8988T (cell line): ENCODE measurements around the gene RNF167.

Experiments
- DNase-seq: peaks from one replicate; pipeline ENCODE4 v3.0.0; 2011

The RNF167 gene

DNA sequence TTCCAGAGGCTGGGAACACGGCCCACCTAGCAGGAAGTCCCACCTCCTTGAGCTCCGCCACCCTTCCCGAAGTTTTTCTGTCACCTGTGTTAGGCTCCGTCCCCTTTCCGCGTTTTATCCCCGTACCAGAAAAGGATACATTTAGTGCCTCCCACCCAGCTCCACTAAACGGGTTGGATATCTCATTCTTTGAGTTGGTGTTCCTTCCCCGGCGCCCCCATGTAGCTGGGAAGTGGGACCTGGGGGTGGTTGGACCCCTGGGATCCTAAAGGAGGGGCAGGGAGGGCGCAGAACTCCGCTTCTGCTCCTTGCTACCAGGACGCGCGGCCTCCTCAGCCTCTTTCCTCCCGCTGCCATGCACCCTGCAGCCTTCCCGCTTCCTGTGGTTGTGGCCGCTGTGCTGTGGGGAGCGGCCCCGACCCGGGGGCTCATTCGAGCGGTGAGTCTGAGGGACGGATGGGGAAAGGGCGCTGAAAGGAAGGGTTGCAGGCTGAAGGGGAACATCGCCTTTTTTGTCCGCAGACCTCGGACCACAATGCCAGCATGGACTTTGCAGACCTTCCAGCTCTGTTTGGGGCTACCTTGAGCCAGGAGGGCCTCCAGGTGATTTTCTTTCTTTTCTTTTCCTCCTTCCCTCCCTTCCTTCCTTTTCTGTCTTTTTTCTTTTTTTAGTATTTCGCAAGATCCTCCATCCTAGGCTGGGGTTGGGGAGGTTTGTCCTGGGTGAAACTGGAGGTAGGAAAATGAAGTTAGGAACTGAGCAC, 669 bp downstream of the RNF167 start:
- peak; percentile 75 for DNase-seq

DNA sequence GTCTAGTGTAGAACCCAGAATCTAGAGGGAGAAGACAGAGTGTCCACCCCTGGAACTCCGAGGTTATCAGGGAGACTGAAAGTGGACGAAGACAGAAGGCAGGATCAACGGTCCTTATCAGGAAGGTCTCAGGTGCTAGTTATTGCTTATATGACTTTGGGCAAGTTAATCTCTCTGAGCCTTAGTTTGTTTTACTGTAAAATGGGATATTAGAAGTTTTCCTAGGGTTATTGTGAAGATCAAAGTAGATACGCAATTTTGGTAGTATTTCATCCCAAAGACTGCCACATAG, 1.2 kb downstream of the RNF167 start:
- no peak for DNase-seq

DNA sequence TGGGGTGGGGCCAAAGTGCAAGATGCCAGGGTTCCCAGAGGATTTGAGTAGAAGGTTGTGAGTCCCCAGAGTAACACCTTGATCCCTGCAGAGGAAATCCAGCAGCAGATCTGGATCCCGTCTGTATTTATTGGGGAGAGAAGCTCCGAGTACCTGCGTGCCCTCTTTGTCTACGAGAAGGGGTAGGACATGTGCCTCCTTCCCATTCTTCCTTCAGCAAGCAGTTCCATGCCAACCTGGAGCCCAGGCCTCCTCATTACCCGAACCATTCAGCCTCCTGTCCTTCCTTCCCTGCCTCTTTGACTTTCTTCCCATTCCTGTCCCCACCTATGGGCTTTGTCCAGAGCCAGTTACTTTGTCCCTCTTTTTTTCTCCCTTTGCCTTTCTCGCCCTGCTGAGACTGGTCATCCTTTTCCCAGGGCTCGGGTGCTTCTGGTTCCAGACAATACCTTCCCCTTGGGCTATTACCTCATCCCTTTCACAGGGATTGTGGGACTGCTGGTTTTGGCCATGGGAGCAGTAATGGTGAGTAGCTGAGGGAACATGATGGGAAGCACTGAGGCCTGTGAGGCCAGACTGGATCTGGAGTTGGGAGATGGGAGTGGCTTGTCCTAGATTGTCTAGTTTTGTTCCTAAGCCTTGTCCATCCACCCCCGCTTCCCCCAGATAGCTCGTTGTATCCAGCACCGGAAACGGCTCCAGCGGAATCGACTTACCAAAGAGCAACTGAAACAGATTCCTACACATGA, 2.9 kb downstream of the RNF167 start:
- DNase-seq, result no peak

DNA sequence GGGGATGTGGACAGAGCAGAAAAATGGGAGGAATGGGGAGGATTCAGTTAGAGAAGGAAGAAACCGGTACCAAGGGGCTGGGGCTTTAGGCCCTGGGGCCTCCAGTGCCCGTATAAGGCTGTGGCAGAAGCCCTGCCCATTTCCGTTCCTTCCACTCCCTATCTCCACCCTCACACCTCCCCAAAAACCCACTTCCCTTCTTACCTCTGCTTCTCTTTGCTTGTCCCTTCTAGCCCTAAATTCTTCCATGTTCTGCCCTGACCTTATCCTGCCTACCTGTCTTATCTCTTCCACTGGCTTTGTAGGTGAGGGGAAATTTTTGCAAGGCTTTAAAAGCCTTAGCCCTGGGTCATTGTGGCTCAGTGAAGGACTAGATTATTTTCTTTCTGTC, 4.1 kb downstream of the RNF167 start:
- DNase-seq, result no peak

DNA sequence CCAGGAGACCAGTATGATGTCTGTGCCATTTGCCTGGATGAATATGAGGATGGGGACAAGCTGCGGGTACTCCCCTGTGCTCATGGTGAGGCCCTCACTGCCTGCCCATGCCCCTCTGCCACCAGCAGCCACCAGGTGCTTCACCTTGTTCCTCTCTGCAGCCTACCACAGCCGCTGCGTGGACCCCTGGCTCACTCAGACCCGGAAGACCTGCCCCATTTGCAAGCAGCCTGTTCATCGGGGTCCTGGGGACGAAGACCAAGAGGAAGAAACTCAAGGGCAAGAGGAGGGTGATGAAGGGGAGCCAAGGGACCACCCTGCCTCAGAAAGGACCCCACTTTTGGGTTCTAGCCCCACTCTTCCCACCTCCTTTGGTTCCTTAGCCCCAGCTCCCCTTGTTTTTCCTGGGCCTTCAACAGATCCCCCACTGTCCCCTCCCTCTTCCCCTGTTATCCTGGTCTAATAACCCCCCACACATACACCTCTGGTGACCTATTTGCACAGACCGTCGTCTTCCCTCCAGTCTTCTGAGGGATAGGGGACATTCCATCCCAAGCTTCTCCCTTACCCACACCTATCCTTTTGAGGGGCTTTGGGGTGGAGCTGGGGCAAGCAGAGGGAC, 4.6 kb downstream of the RNF167 start:
- DNase-seq, result no peak

DNA sequence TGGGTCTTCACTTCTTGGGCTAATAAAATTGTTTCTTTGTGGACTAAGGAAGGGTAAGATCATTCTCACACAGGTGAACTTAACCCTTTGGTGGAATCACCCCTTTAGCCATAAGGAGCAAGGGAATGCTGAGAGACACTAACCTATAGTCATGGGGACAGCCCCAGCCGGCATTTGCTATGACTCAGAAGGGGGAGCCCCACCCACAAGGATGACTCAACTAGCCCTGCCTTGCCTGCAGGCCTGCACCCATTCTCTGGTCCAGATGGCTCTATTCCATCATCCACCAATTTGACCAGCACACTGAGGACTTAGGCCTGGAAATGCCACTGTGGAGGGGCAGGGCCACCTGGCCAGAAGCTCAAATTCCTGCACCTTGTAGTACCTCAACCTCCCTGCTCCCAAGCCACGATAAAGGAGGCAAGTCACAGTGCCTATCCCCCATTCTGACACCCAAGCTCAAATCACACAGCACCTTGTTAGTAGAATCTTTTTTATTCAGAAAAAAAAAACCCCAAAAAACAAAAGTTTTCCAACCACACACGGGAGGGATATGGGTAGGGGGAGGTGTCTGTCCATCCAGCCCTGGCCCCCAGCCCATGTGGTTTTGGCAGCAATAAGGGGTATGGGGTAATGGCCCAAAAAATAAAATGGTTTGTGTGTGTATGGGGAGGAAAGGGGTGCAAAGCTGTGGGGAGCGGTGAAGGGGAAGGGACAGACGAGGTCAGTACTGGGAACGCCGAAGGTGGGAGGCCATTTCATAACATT, 5.3 kb downstream of the RNF167 start:
- DNase-seq, result peak; percentile 83

DNA sequence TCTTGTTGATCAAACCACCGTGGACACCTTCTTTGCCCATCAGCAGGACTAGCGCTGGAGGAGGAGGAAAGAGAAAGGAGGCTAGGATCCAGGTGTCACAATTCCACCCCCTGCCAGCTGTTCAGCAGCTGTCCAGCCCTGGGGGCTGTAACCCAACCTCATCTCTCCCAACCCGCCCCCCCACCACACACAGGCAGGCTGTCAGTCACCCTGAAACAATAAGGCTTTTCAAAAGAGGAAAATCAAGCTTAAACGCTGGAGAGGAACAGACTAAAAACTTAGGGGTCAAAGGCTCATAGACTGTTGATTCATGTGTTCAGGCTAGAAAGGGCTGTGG, 5.8 kb downstream of the RNF167 start:
- peak; percentile 25 for DNase-seq

DNA sequence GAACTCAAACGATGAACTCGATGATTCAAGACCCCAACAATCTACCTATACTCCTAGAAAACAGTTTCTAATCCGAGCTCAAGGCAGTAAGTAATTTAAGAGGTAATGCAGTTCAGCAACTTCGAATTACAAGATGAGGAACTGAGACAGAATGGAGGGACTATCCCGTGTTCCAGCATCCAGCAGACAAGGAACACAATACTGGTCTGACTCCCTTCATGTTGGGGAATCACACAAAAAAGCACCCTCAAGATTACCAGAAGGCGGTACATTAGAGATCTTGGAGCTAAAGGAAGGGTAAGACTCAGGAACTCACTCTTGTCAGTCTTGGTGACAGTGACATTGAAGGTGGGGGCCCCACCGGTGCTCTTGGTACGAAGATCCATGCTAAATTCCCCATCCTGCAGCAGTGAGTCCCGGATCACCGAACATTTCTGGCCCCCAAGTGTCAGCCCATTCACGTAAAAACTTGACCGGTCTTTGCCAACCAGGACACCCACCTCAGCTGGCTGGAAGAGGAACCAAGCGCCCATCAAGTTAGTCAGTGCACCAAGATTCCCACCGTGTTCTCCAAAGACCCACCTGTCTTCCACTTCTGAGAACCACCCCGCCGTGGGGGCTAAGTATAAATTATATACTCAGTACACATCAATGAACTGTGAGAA, 6.4 kb downstream of the RNF167 start:
- DNase-seq, result peak; percentile 7

DNA sequence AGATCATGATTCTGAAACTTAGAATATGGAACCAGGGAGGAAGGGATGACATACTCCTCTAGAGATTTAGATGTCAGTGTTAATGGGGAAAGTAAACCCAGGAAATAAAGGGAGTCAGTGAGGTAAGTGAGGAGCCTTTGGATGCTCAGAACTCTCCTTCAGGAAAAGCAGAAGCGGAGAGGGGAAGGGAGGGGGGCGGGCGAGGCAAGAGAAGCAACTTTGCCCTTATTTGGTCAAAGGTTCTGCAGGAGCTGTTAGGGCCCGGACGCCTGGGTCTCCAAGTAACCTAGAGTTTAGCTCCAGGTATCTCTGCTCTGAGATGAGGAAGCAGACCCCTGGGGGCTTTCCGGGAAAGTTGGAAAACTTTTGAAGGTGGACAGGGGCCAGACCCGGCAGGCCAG, 6.9 kb downstream of the RNF167 start:
- peak; percentile 15 for DNase-seq

DNA sequence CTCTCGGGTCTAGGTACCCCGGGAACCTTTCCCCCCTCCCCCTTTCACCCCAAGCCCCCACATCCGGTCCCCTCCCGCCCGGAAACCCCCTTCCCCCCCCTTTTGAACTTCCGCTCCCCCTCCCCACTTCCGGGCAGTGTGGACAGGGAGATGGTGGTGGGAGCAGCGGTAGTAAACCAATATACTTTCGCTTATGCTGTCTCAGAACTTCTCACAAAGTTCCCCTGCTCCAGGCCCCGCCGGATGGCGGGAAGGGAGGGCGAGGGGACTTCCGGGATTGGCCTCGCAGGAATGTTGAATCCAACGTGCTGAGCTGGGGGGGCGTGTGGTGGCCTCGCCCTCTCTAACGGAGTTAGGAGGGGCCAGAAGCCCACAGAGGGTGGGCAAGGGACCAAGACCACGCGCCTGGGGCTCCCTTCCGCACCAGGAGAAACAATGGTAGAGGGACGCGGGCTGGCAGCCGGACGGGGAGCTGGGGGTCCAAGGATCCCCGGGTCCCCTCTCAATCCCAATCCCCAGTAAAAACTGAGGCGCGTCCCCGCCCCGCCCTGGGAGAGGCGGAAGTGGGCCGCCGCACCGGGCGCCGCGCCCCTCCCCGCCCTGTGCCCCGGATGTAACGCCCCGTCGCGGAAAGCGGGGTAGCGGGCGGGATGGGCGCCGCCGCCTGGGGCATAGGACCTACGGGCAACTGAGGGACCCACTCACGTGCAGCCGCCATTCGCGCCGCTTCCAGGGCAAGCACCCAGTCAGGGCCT, 7.5 kb downstream of the RNF167 start:
- peak; percentile 40 for DNase-seq

DNA sequence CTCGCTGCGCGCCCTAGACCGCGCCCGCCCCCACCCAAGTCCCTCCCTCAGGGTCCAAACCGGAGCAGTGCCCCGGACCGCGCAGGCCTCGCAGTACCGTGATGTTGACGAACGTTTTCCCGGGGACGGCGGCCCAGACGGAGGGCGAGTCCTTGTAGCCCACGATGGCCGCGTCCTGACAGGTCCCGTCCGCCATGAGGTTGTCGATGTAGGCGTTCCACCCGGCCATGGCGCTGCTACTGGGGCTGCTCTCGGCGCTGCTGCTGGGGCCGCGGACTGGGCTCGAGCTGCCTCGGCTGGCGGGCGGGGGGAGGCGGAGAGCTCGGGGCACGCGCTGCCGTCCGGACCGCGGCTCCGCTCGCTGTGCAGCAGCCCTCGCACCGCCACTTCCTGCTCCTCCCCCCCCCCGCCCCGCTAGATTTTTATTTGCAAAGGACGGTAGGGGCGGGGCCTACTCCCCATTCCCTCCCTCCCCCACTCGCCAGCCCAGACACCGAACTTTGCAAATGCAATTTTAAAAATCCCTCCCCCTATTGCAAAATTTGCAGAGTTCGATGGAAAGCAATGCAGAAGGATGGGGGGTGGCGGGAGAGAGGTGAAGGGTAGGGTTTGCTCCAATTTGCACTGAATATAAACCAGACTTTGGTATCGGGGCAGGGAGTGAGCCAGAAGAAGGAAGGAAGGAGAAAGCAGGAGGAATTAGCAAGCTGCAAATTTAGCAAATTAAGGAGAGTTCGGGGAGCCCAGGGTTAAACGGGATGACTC, 8.3 kb downstream of the RNF167 start, which contains the start of gene PFN1:
Gene PFN1, minus strand, starts transcription at position 365 of the 765 bp plus-strand sequence. Its CDS starts 136 bp downstream, at position 229.
- peak; percentile 82 for DNase-seq

DNA sequence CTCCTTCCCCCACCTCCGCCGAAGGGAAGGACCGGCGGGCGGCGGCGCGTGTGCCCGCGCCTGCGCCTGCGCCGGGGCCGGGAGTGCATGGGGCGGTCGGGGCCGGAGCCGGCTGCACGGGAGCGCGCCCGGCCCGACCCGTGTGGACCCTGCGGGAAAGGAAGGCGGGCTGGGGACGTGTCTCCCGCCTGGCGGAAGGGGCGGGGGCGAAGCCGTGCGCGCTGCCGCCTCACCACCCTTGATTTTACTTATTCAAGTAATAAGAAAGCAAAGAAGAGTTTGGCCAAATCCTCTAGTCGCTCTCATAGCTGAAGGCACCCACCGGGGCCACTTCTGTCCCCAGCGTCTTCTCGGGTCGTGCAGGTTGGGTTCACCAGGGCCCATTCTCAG, 8.9 kb downstream of the RNF167 start:
- peak; percentile 95 for DNase-seq

DNA sequence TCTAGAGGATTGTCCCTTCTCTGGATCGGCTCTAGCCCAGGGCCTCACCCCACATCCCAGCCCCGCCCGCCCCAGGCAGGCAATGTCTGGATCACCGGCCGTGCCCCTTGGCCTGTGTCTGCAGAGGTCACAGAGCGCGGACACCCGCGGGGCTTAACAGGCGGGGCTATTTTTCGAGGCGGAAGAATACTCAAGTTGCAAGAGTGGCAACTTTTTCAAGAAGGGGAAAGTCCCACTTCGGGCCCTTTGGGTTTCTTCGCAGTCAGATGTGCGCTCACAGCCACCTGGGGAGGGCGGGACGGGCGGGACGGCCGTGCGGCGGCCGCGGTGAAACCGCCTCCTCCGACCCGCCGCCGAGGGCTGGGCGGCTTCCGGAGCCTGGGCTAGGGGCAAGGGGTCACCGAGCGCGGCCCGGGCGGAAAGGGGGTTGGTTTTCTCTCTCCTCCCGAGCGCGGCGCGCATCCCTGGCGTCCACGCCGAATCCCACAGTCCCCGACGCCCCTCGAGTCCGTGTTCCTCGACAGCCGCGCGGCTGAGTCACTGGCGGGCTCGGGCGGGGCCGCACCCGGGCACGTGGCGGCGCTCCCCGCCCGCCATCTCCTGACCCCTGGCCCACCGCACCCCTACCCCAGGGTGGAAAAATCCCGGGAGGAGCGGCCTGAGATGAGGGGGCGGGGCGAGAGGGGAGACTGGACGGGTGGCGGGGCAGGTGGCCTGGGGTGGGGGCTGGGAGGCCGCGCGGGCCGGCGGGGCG, 9.4 kb downstream of the RNF167 start:
- peak; percentile 64 for DNase-seq

DNA sequence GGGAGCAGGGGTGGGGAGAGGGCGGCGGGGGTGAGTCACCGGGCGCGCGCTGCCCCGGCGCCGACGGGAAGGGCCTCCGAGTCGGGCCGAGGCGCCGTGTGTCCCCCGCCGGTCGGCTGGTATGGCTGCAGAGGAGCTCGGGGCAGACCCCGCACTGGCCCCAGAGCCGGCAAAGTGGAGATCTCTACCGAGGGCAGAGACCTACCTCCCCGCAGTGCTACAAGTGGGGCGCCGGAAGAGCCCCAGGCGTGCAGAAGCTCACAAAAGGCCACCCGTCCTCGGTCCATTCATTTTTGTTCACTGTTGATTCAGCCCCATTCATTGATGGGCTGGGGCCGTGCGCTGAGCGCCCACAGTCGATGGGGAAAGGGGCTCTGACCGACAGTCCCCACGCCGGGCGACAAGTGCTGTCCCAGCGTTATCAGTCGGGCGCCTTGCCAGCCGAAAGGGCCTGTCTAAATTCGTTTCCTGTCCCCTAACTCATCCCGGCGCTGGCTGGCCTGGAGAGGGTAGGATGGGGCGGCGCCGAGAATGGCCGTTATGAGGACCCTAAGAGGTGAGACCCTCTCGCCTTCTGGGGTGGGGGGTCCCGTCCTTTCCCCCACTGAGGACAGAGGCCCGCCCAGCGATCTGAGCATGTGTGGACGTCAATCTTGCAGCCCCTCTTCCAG, 10.1 kb downstream of the RNF167 start:
- DNase-seq, result no peak

DNA sequence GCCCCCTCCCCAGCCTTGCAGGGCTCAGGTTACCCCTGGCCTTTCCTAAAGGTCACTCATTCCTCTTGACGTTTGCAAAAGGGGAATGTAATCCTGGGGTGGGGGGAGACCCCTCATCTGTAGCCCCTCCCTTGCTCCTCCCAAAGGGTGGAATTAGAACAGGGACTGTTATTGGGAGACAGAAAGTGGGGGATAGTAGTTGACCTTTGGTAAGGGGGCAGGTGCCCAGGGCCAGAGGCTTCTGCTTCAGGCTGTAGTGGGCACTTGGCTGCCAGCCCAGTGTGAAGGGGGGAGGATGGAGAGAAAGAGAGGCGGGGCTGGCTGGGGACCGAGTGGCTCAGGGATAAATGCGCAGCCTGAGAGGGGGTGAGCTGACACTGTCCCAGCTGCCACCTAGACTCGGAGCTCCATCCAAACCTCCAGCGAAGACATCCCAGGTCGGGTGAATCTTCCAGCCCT, 10.7 kb downstream of the RNF167 start, which contains the start of gene ENO3:
Gene ENO3, plus strand, starts transcription at position 374 of the 459 bp plus-strand sequence. CDS start 711 bp downstream, outside the sequence.
- DNase-seq, result no peak

DNA sequence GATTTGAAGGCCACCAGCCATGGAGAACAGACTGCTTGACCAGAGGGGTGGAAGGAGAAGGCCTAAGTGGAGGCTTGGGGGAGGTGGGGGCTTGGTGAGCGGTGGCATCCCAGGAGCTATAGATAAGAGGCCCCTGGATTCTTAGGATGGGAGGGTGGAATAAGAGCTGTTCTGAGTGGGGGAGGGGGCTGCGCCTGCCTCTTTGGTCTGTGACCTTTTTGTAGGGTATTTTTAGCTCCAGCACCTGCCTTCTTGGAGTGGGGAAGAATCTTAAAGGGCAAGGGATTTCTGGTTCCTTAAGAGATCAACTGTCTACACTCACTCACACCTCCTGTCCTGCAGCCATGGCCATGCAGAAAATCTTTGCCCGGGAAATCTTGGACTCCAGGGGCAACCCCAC, 11.4 kb downstream of the RNF167 start:
- DNase-seq, result no peak

DNA sequence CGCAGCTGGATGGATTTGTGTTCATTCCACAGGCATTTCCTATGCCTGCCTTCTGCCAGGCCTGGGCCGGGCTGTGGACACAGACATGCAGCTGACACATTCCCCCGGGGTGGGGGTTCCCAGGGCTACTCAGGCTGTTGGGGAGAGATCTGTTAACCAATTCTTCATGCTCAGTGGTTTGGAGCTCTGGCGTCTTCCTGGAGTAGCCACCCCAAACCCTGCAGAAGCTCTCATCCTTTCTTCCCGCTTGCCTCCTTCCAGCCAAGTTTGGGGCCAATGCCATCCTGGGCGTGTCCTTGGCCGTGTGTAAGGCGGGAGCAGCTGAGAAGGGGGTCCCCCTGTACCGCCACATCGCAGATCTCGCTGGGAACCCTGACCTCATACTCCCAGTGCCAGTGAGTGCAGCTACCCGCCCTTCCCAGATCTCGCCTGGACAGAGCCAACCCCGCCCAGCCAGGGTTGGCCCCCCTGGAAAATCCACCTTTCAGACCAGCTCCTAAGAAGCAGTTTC, 13.4 kb downstream of the RNF167 start:
- DNase-seq, result no peak

DNA sequence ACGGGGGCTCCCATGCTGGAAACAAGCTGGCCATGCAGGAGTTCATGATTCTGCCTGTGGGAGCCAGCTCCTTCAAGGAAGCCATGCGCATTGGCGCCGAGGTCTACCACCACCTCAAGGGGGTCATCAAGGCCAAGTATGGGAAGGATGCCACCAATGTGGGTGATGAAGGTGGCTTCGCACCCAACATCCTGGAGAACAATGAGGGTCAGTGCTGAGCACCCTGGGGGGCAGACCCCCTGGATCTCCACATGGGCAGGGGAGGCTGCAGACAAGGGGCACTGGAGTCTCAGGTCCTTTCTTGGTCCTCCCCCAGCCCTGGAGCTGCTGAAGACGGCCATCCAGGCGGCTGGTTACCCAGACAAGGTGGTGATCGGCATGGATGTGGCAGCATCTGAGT, 15.0 kb downstream of the RNF167 start:
- DNase-seq, result no peak

DNA sequence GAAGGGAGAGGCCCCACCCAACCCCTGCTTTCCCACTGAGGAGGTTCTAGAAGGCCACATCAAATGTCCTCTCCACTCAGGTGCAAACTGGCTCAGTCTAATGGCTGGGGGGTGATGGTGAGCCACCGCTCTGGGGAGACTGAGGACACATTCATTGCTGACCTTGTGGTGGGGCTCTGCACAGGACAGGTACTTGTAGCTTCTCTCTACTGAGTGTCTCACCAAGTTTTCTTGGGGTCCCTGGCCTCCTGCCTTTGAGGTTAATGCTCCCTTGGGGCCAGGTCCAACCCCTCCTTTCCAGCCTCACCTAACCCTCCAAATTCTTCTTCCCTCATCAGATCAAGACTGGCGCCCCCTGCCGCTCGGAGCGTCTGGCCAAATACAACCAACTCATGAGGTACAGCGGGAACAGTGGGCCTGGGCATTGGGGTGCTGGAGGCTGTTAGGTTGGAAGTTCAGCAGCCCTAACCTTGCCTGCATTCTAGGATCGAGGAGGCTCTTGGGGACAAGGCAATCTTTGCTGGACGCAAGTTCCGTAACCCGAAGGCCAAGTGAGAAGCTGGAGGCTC, 16.5 kb downstream of the RNF167 start:
- DNase-seq, result no peak
